NOMO-1 treated with DMSO at 0.1 percent for 48 hours (cell line): ENCODE measurements around the gene CIART.
A peak's percentile ranks its signal among the peaks of the same experiment; 100 is the strongest.
"Not testable (repeated sequence)": the region's sequence is repeated elsewhere in the genome, so short reads cannot be mapped to it uniquely, and the experiment has no call there.

Experiments
- DNase-seq: peaks from one replicate; lab custom pipeline; 2025; ENCODE audit not compliant: unreplicated experiment; lab: John Stamatoyannopoulos, UW

Gene CIART

DNA sequence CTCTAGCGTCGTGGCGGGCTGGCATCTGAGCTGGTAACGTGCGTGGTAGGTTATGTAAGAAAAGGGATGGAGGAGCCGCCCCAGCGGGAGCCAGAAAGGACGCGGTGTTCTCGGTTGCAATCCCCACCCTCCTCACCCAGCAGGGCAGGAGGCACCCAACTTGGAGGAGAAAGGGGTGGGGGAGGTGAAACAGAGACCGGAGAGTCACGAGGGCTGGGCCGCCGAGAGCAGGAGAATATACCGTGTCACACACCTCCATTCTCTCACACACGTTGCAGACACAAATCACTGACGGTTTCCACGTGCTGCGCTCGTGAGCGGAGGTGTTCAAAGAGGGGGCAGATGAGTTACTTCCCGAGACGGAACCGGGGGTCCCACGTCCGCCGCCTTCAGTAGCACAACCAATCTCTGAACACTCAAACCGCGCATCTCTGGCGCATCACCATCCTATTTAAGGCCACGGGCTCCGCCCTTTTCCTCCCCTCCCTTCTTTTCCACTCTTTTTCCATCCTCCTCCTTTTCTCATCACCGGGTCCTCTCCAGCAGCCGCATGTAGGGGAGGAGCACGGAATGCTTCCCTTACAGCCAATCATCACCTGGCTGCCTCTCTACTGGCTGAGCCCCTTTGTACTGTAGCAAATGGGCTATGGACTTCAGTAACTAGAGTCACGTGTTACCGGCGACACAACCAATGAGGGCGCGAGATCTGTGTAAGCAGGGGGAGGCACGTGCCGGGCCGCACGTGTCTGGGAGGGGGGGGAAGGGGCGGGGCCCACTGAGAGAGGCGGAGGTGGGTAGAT is at the start of gene CIART:
CIART (plus strand) TSS at position 797 of the 800 bp plus-strand sequence. CDS start 714 bp downstream, outside the sequence.
- DNase-seq: peak; percentile 75

DNA sequence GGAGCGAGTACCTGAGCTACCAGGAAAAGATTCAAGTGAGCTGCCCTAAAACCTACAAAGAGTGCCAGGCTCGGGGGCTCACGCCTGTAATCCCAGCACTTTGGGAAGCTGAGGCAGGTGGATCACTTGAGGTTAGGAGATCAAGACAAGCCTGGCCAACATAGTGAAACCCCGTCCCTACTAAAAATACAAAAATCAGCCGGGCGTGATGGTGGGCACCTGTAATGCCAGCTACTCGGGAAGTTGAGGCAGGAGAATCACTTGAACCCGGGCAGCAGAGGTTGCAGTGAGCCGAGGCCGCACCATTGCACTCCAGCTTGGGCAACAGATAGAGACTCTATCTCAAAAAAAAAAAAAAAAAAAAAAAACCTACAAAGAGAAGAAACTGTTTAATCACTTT is 49.4 kb upstream of the CIART start:
- DNase-seq: not testable (repeated sequence)

DNA sequence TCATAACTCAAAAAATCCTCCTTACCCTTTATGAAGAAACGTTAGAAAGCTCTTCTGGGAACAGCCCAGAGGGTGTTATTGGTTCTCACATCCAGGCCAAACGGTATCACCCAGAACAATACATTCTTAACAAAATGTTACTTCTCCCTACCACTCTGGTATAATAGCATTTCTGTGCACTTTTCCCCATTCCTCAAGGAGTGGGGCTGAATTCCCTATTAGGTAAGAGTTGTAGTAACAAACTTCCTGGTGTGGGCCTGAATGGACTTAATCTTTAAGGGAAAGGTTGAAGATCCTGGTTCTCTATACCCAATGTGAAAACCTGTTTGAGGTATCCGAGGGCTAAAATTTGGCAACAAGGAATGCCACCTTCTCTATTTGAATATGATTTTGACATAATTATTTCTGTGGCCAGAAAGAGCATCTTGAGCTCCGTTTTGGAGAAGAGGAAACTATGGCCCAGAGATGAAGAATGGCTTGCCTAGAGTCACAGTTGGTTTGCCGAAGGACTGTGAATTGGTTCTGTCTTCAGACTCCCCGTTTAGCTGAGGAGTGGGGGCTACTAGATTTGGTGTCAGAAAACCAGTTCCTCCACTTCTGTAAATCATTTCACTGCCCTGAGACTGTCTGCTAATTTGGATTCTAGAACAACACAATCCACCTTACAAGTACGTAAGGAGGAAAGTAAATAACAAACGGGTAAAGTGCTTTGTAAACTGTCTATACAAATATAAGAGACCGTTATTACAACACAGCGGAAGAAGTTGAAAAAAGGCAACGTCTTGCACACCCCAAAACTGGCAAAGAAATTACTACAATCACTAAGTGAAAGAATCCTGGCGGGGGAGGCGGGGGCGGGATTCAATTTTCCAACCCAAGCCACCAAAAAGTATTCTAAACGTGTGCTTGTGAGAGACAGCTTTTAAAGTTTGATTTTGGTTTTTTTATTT is 48.7 kb upstream of the CIART start:
- peak; percentile 76 for DNase-seq

GRCh38 chr1:150234309-150234565 is 48.1 kb upstream of the CIART start:
- DNase-seq: no peak

- DNase-seq: peak; percentile 78
Observed at GRCh38 chr1:150234566-150235293, 47.6 kb upstream of the CIART start.

- DNase-seq: peak; percentile 9
Observed at GRCh38 chr1:150235294-150235851, 47.0 kb upstream of the CIART start.

- DNase-seq: peak; percentile 100
Observed at GRCh38 chr1:150235852-150236613, 46.3 kb upstream of the CIART start, which contains the start of gene ANP32E. Gene ANP32E (minus strand): TSS chr1:150236112. CDS start chr1:150235786, 326 bp downstream.

GRCh38 chr1:150236614-150237100 is 45.7 kb upstream of the CIART start:
- DNase-seq: no peak

DNA sequence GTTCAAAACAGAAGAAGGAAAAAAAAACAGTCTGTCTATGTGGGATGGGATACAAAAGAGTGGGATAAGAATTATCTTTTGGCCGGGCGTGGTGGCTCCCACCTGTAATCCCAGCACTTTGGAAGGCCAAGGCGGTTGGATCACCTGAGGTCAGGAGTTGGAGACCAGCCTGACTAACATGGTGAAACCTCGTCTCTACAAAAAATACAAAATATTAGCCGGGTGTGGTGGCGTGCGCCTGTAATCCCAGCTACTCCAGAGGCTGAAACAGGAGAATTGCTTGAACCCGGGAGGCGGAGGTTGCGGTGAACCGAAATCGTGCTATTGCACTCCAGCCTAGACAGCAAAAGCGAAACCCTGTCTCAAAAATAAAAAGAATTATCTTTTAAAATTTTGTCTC is 45.2 kb upstream of the CIART start:
- not testable (repeated sequence) for DNase-seq

DNA sequence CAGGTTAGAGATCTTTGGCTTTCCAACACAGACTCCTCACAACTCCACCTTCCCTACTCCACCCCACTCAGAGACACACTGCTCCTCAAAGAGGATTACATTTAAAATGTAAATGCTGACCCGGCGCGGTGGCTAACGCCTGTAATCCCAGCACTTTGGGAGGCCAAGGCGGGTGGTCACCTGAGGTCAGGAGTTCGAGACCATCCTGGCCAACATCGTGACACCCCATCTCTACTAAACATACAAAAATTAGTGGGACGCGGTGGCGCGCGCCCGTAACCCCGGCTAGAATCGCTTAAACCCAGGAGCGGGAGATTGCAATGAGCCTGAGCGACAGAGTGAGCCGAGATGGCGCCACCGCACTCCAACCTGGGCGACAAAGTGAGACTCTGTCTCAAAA is 44.6 kb upstream of the CIART start:
- no peak for DNase-seq

GRCh38 chr1:150243003-150243402 is 39.4 kb upstream of the CIART start:
- no peak for DNase-seq

GRCh38 chr1:150249936-150250335 is 32.4 kb upstream of the CIART start:
- DNase-seq: no peak

DNA sequence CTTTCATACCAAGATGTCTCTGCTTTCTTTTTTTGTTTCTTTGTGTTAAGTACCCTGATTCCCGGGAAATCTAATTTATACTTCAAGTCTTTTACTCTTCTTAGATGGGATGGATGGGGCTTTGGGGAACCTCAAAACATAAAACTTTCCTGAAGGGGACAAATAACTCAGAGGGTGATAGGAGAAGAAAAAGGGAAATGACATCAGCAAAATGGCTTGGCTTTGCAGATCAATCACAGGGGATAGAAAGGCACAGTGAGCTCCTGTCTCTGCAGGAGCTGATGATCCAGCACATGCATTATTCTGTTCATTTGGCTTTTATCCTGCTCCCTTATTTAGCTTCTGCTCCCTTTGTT is 26.2 kb upstream of the CIART start:
- no peak for DNase-seq

GRCh38 chr1:150256554-150257341 is 25.6 kb upstream of the CIART start:
- DNase-seq: no peak

GRCh38 chr1:150257624-150258585 is 24.4 kb upstream of the CIART start, which contains the start of gene CA14:
Gene CA14 (plus strand): TSS chr1:150257774. CDS start chr1:150258129, 355 bp downstream.
- no peak for DNase-seq

DNA sequence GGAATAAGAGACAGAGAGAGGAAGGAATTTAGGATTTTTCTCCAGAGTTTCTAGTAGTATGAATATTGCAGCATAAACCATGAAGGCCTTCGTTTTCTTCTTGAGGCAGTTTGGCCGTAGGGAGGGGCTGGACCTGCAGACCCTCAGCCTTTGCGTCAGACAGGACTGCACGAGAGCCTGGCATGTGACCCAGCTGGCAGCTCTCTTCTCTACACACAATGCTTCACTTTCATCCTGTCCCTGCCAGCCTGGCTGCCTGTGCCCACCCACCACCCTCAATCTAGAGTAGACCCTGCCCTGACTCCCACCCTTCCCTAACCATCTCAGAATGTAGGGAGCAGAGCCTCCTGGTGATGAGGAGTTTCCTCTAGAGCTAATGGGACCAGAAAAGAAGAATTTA is 23.1 kb upstream of the CIART start:
- no peak for DNase-seq

GRCh38 chr1:150259758-150260669 is 22.3 kb upstream of the CIART start:
- no peak for DNase-seq
